Astrocyte (in vitro differentiated cells and primary cell): ENCODE results near the gene CFD. TPM values are rescaled to one million over a fixed set of nuclear protein-coding genes. Genes with fewer than 3 reads are reported as not detected.
"Not testable (repeated sequence)": the region's sequence is repeated elsewhere in the genome, so short reads cannot be mapped to it uniquely, and the experiment has no call there.

Source experiments
- DNase-seq: peaks from one replicate; pipeline ENCODE4 v3.0.0-alpha.2; 2010; ENCODE audit warnings: low read depth
- FAIRE-seq: peaks from 2 replicates; lab custom pipeline; 2011; peaks lifted over from hg19 to GRCh38; lab: Jason Lieb, UNC
- H2AFZ ChIP-seq: 2 replicates; pipeline ENCODE4 v1.6.0; 2012; ENCODE audit warnings: low read depth, low read length, inconsistent platforms
- H3K27ac ChIP-seq: 2 replicates; pipeline ENCODE4 v1.5.1; 2011; ENCODE audit warnings: low read depth, low read length, inconsistent platforms
- H3K27me3 ChIP-seq: 2 replicates; pipeline ENCODE4 v1.6.0; 2011; ENCODE audit warnings: low read length, inconsistent platforms; ENCODE audit not compliant: insufficient read depth
- H3K36me3 ChIP-seq: 2 replicates; pipeline ENCODE4 v1.5.1; 2011; ENCODE audit warnings: low read length, inconsistent platforms; ENCODE audit not compliant: insufficient read depth
- H3K4me1 ChIP-seq: 2 replicates; pipeline ENCODE4 v1.5.1; 2011; ENCODE audit warnings: low read length, inconsistent platforms; ENCODE audit not compliant: insufficient read depth
- H3K4me2 ChIP-seq: 2 replicates; pipeline ENCODE4 v1.6.0; 2012; ENCODE audit warnings: low read length, inconsistent platforms
- H3K4me3 ChIP-seq: 2 replicates; pipeline ENCODE4 v1.5.1; 2011; ENCODE audit warnings: low read depth, mild to moderate bottlenecking, low read length, inconsistent platforms; ENCODE audit not compliant: insufficient read depth
- H3K79me2 ChIP-seq: 2 replicates; pipeline ENCODE4 v1.6.0; 2012; ENCODE audit warnings: mild to moderate bottlenecking, low read length, inconsistent platforms; ENCODE audit not compliant: insufficient read depth
- H3K9ac ChIP-seq: 2 replicates; pipeline ENCODE4 v1.6.0; 2012; ENCODE audit warnings: mild to moderate bottlenecking, low read length, inconsistent platforms
- H3K9me3 ChIP-seq: 2 replicates; pipeline ENCODE4 v1.5.1; 2012; ENCODE audit warnings: low read depth, mild to moderate bottlenecking, low read length, inconsistent platforms; ENCODE audit not compliant: insufficient read depth
- H4K20me1 ChIP-seq: 2 replicates; pipeline ENCODE4 v1.6.0; 2012; ENCODE audit warnings: low read length, inconsistent platforms; ENCODE audit not compliant: insufficient read depth
- H3K27ac Mint-ChIP-seq: one replicate; pipeline ENCODE4 v1.8.0; 2021; ENCODE audit warnings: mild to moderate bottlenecking, mixed read lengths; ENCODE audit not compliant: unreplicated experiment
- H3K27me3 Mint-ChIP-seq: one replicate; pipeline ENCODE4 v1.8.0; 2021; ENCODE audit warnings: low read depth, mixed read lengths; ENCODE audit not compliant: unreplicated experiment
- H3K36me3 Mint-ChIP-seq: one replicate; pipeline ENCODE4 v1.8.0; 2021; ENCODE audit warnings: low read depth, mixed read lengths; ENCODE audit not compliant: unreplicated experiment
- H3K4me1 Mint-ChIP-seq: one replicate; pipeline ENCODE4 v1.8.0; 2021; ENCODE audit warnings: low read depth, mixed read lengths; ENCODE audit not compliant: unreplicated experiment
- H3K4me3 Mint-ChIP-seq: one replicate; pipeline ENCODE4 v1.8.0; 2021; ENCODE audit warnings: mild to moderate bottlenecking, moderate library complexity, mixed read lengths; ENCODE audit not compliant: unreplicated experiment
- H3K9me3 Mint-ChIP-seq: one replicate; pipeline ENCODE4 v1.8.0; 2021; ENCODE audit warnings: mild to moderate bottlenecking, mixed read lengths; ENCODE audit not compliant: unreplicated experiment
- EZH2 ChIP-seq: IDR thresholded peaks from 2 replicates; pipeline ENCODE4 v1.6.1; 2012; ENCODE audit warnings: mild to moderate bottlenecking, low read length, inconsistent platforms; ENCODE audit not compliant: insufficient read depth
- total RNA-seq: library from RNA; stranded (reverse); gene quantifications from 2 replicates; pipeline ENCODE4 v1.2.1, GENCODE V29; 2021
- TF ChIP-seq, protein P1 (sequence below): IDR thresholded peaks from 2 replicates; pipeline ENCODE4 v1.5.1; 2011; ENCODE audit warnings: low read depth, mild to moderate bottlenecking, inconsistent platforms, low read length, moderate library complexity; ENCODE audit not compliant: insufficient read depth

CFD gene
- total RNA-seq, 1 donor from 2014 or later, result 0.59 TPM

DNA sequence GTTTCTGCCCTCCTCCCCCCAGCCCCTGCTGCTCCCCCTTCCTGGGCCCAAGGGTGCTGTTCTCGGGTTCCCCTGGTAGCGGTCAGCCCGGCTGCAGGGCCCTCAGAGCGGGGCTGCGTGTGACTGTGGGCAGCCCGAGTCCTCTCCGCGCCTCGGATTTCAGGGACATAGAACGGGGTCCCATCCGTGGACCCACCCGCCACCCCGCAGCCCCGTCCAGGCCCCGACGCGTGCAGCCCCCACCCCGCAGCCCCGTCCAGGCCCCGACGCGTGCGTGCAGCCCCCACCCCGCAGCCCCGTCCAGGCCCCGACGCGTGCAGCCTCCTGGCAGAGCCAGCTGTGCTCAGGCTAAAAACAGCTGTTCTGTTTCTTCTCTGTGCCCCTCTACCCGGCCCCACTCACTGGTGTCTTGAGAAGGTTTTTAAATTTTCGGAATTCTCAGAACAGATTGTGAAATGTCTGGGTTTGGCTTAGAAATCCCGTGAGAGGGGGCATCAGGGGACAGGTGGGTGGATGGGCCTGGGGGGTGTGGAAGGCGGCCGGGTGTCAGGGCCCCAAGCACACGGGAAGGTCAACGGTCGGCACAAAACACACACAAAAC, 24.2 kb upstream of the CFD start:
- H3K4me3 ChIP-seq, result no peak overlapping the region
- no peaks in the 10 kb centered on the region for H3K36me3 Mint-ChIP-seq
- H3K4me2 ChIP-seq, result no peak overlapping the region
- no peak for TF ChIP-seq EZH2
- TF ChIP-seq, protein P1, sequence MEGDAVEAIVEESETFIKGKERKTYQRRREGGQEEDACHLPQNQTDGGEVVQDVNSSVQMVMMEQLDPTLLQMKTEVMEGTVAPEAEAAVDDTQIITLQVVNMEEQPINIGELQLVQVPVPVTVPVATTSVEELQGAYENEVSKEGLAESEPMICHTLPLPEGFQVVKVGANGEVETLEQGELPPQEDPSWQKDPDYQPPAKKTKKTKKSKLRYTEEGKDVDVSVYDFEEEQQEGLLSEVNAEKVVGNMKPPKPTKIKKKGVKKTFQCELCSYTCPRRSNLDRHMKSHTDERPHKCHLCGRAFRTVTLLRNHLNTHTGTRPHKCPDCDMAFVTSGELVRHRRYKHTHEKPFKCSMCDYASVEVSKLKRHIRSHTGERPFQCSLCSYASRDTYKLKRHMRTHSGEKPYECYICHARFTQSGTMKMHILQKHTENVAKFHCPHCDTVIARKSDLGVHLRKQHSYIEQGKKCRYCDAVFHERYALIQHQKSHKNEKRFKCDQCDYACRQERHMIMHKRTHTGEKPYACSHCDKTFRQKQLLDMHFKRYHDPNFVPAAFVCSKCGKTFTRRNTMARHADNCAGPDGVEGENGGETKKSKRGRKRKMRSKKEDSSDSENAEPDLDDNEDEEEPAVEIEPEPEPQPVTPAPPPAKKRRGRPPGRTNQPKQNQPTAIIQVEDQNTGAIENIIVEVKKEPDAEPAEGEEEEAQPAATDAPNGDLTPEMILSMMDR, result no peak
- H3K9ac ChIP-seq, result no peak overlapping the region
- peaks cover 3% of the 10 kb centered on the region for H3K27me3 ChIP-seq
- H3K9me3 Mint-ChIP-seq, result no peaks in the 10 kb centered on the region
- FAIRE-seq (no peak), DNase-seq (no peak)
- no peaks in the 10 kb centered on the region for H3K79me2 ChIP-seq
- H3K27ac Mint-ChIP-seq, result no peak overlapping the region
- no peaks in the 10 kb centered on the region for H3K4me1 ChIP-seq
- no peaks in the 10 kb centered on the region for H3K36me3 ChIP-seq
- H3K4me1 Mint-ChIP-seq, result no peaks in the 10 kb centered on the region
- no peaks in the 10 kb centered on the region for H3K9me3 ChIP-seq
- no peak overlapping the region for H2AFZ ChIP-seq
- H3K27ac ChIP-seq, result no peak overlapping the region
- no peak overlapping the region for H3K4me3 Mint-ChIP-seq
- no peaks in the 10 kb centered on the region for H4K20me1 ChIP-seq
- peaks cover 13% of the 10 kb centered on the region for H3K27me3 Mint-ChIP-seq

DNA sequence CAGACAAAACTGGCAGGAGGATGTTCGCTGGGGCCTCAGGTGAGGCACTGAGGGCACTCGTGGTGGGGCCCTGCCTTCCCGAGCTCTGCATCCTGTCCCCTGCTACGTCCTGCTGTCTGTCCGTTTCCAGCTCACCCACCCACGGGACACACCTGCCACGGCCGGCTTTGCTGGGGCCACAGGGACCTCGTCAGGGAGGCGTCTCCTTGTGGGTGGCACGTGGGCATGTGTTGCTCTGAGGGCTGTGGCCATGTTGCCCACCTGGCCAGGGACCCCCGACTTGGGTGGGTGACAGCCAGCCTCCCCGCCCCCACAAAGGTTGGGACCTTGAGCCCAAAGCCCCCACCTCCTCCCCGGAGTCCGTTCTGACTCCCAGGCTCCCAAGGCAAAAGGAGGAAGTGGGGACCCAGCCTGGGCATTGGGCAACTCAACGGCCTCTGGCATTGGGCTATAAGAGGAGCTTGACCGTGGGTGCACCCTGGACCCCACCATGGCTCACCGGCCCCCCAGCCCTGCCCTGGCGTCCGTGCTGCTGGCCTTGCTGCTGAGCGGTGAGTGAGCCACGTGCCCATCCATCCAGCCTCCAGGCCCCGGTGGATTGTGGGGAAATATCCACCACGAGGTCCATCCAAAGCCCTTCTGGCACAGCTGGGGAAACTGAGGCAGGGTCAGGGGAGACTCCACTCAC, 18.8 kb upstream of the CFD start, which contains the start of gene PRTN3:
Gene PRTN3, plus strand, starts transcription at position 481 of the 688 bp plus-strand sequence. Its CDS starts 10 bp downstream, at position 491.
- Histone ChIP-seq H3K4me2 (no peak within 1 kb of the TSS), H2AFZ (no peak within 1 kb of the TSS), H3K27ac (no peak within 1 kb of the TSS), H3K4me1 (no peaks in the 10 kb centered on the region), H3K36me3 (no peaks in the 10 kb centered on the region), H3K27me3 (peaks cover 17% of the 10 kb centered on the region), H3K9me3 (no peaks in the 10 kb centered on the region), H3K9ac (no peak within 1 kb of the TSS), H3K79me2 (no peaks in the 10 kb centered on the region), H3K4me3 (no peak within 1 kb of the TSS), H4K20me1 (no peaks in the 10 kb centered on the region)
- FAIRE-seq (no peak), DNase-seq (no peak)
- H3K9me3 Mint-ChIP-seq, result no peaks in the 10 kb centered on the region
- H3K4me3 Mint-ChIP-seq, result no peak within 1 kb of the TSS
- H3K27ac Mint-ChIP-seq, result no peak within 1 kb of the TSS
- peaks cover 28% of the 10 kb centered on the region for H3K27me3 Mint-ChIP-seq
- no peak for TF ChIP-seq EZH2
- TF ChIP-seq, protein P1, result no peak
- no peaks in the 10 kb centered on the region for H3K36me3 Mint-ChIP-seq
- H3K4me1 Mint-ChIP-seq, result no peaks in the 10 kb centered on the region

DNA sequence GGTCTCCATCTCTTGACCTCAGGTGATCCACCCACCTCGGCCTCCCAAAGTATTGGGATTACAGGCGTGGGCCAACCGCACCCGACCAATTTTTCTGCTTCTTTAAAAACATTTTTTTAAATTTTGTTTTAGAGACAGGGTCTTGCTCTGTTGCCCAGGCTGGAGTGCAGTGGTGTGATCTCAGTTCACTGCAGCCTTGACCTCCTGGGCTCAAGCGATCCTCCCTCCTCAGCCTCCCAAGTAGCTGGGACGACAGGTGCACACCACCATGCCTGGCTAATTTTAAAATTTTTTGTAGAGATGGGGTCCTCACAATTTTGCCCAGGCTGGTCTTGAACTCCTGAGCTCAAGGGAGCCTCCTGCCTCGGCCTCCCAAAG, 16.7 kb upstream of the CFD start:
- not testable (repeated sequence) for H3K27ac Mint-ChIP-seq, H3K4me1 ChIP-seq, H3K9me3 Mint-ChIP-seq, H3K9ac ChIP-seq, H2AFZ ChIP-seq, H3K9me3 ChIP-seq, DNase-seq, H3K4me2 ChIP-seq, H3K79me2 ChIP-seq, FAIRE-seq, H3K27ac ChIP-seq, H3K4me3 ChIP-seq, H3K4me1 Mint-ChIP-seq, H4K20me1 ChIP-seq, H3K36me3 Mint-ChIP-seq, H3K4me3 Mint-ChIP-seq, H3K36me3 ChIP-seq
- H3K27me3 ChIP-seq, result peaks cover 22% of the 10 kb centered on the region
- peaks cover 29% of the 10 kb centered on the region for H3K27me3 Mint-ChIP-seq
